Adrenal gland (tissue), 12 donors: Measurements from ENCODE around the gene OTOP1. TPM values are rescaled to one million over a fixed set of nuclear protein-coding genes. Genes with fewer than 3 reads are reported as not detected.
A peak's percentile ranks its signal among the peaks of the same experiment; 100 is the strongest.

ENCODE experiments used
- DNase-seq, 7 donors: peaks; one replicate each; pipeline ENCODE4 v3.0.0-alpha.2; 2019 to 2020
- H3K27ac ChIP-seq, 5 donors: fragments of 200-600 bp; sonication (generic) in 4 of 5; 1 replicate in 3 of 5; 2 replicates in 2 of 5; pipeline versions ENCODE4 v1.5.1 to v1.8.0; 2016 to 2020; ENCODE audit warnings: mild to moderate bottlenecking in 1 of 5
- H3K27me3 ChIP-seq: fragments of 200-600 bp; 2 replicates; pipeline ENCODE4 v1.8.0; 2021
- H3K36me3 ChIP-seq, 2 donors: fragments of 200-600 bp; replicated peaks in 1 of 2; 1 replicate in 1 of 2; 2 replicates in 1 of 2; pipeline versions ENCODE4 v1.5.1 to v1.8.0; 2018 to 2022
- H3K4me1 ChIP-seq, 2 donors: fragments of 200-600 bp; replicated peaks in 1 of 2; 1 replicate in 1 of 2; 2 replicates in 1 of 2; pipeline versions ENCODE4 v1.5.1 to v1.8.0; 2018 to 2021
- H3K4me3 ChIP-seq, 4 donors: fragments of 200-600 bp; sonication (generic) in 3 of 4; one replicate each; pipeline ENCODE4 v1.5.1; 2016 to 2018
- H3K9me3 ChIP-seq, 3 donors: fragments of 200-600 bp; sonication (generic) in 1 of 3; replicated peaks in 1 of 3; 1 replicate in 2 of 3; 2 replicates in 1 of 3; pipeline versions ENCODE4 v1.5.1 to v1.8.0; 2016 to 2021
- POLR2A ChIP-seq, 2 donors: fragments of 450-650 bp; IDR thresholded peaks; one replicate each; pipeline ENCODE4 v1.6.1; 2017; ENCODE audit warnings: antibody characterized with exemption in 2 of 2, mild to moderate bottlenecking in 2 of 2, moderate library complexity in 1 of 2
- WGBS, 4 donors: extraction: QIAGEN DNeasy Blood & Tissue Kit in 2 of 4; methylation state at CpG; one replicate each; pipeline versions ENCODE4 v1.1.5 to v1.1.7; 2013 to 2017; 5-methylcytosine and 5-hydroxymethylcytosine counted together
- intact Hi-C, 2 donors: fragments of 100-400 bp; cut with DNase I; formaldehyde crosslinking; loops; one replicate each; pipeline versions ENCODE4 v1.14.1 to v1.15.0; 2022 to 2023
- polyA plus RNA-seq, 3 donors: library from polyadenylated mRNA; stranded (reverse); fragments of 200-250 nt in 2 of 3; fragments of 350-450 nt in 1 of 3; fragmentation: Illumina TruSeq in 1 of 3; extraction: RNeasy Lipid Tissue Mini Kit (QIAGEN cat#74804) in 1 of 3; gene quantifications; one replicate each; pipeline ENCODE4 v1.2.3, GENCODE V29; 2013 to 2014
- total RNA-seq, 9 donors: library from RNA; depleted of rRNA in 4 of 9; stranded (reverse); fragments of >200 nt in 4 of 9; fragments of 120-200 nt in 1 of 9; fragmentation: NEBNext Ultra II Directional in 1 of 9; extraction: Animal tissue kit (Norgen Biotek cat#: 25700) in 1 of 9; gene quantifications; one replicate each; pipeline versions ENCODE4 v1.1.0 to v1.2.4, GENCODE V29; 2013 to 2023
- TF ChIP-seq, protein P1 (sequence below), 6 experiments: fragments of 450-650 bp in 4 of 6; fragments of 200-600 bp in 2 of 6; sonication (generic) in 1 of 6; IDR thresholded peaks; 1 replicate in 5 of 6; 2 replicates in 1 of 6; pipeline versions ENCODE4 v1.5.1 to v1.8.0; 2016 to 2021; ENCODE audit warnings: antibody characterized with exemption in 6 of 6, mild to moderate bottlenecking in 2 of 6, moderate library complexity in 1 of 6
- donor health status: healthy with polysubstance abuse.
- donor health status: Bipolar disorder and iron deficiency.
- donor health status: DM: yes; HTN: yes; CAD: no.
- donor health status: DM: no; HTN: no; CAD: no.
- donor health status: DM: no; HTN: no; CAD: no.
- donor health status: DM: yes; HTN: yes; CAD: no.

The OTOP1 gene
- total and polyA plus RNA-seq, 12 donors: not detected

DNA sequence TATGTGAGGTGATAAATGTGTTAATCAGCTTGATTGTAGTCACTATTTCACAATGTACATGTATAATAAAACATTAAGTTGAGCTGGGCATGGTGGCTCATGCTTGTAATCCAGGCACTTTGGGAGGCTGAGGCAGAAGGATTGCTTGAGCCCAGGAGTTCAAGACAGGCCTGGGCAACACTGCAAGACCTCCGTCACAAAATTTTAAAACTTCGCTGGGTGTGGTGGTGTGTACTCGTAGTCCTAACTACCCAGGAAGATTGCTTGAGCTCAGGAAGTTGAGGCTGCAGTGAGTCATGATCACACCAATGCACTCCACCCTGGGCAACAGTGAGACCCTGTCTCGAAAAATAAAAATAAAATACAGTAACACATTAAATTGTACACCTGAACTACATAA is 43.1 kb upstream of the OTOP1 start:
- Histone ChIP-seq H3K36me3 (peaks cover 0 to 26% of the 10 kb centered on the region in 2 donors), H3K9me3 (no peaks in the 10 kb centered on the region), H3K4me1 (no peaks in the 10 kb centered on the region), H3K4me3 (no peak overlapping the region), H3K27ac (no peak overlapping the region), H3K27me3 (no peaks in the 10 kb centered on the region)
- TF ChIP-seq POLR2A (IDR thresholded peaks at IDR 0.05): no peak
- TF ChIP-seq, protein P1, sequence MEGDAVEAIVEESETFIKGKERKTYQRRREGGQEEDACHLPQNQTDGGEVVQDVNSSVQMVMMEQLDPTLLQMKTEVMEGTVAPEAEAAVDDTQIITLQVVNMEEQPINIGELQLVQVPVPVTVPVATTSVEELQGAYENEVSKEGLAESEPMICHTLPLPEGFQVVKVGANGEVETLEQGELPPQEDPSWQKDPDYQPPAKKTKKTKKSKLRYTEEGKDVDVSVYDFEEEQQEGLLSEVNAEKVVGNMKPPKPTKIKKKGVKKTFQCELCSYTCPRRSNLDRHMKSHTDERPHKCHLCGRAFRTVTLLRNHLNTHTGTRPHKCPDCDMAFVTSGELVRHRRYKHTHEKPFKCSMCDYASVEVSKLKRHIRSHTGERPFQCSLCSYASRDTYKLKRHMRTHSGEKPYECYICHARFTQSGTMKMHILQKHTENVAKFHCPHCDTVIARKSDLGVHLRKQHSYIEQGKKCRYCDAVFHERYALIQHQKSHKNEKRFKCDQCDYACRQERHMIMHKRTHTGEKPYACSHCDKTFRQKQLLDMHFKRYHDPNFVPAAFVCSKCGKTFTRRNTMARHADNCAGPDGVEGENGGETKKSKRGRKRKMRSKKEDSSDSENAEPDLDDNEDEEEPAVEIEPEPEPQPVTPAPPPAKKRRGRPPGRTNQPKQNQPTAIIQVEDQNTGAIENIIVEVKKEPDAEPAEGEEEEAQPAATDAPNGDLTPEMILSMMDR (IDR thresholded peaks at IDR 0.05): no peak
- intact Hi-C loops: no loop called here
- 80 to 92% (median 83%) methylated on average over 4 of the region's 4 CpGs for WGBS, 4 donors
- DNase-seq: no peak

DNA sequence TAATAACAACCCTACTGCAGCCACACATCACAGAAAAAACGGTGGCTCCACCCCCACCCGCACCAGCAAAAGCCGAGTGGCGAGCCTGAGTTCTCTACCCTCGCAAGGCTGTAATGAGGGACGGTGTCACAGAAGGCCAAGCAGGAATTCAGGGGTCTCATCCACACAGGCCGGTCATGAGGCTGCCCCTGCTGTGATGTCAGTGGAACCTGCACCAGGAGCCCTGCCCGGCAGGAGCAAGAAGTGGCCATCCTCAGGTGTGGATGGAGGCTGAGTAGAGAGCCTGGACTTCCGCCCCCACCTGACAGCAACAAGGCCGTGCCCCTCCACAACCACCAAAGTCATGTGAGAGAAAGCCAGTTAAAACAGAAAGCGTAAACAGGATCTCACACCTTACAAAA is 42.6 kb upstream of the OTOP1 start:
- TF ChIP-seq, protein P1 (IDR thresholded peaks at IDR 0.05): no peak
- no peak for TF ChIP-seq POLR2A (IDR thresholded peaks at IDR 0.05)
- peaks cover 0 to 23% of the 10 kb centered on the region in 2 donors for H3K36me3 ChIP-seq
- H3K27ac ChIP-seq: no peak overlapping the region
- H3K4me1 ChIP-seq: no peaks in the 10 kb centered on the region
- DNase-seq: no peak
- WGBS, 4 donors: 89 to 93% (median 92%) methylated on average over 10 to 11 of the region's 11 CpGs
- no peaks in the 10 kb centered on the region for H3K27me3 ChIP-seq
- no peak overlapping the region for H3K4me3 ChIP-seq
- intact Hi-C loops: no loop called here
- no peaks in the 10 kb centered on the region for H3K9me3 ChIP-seq

DNA sequence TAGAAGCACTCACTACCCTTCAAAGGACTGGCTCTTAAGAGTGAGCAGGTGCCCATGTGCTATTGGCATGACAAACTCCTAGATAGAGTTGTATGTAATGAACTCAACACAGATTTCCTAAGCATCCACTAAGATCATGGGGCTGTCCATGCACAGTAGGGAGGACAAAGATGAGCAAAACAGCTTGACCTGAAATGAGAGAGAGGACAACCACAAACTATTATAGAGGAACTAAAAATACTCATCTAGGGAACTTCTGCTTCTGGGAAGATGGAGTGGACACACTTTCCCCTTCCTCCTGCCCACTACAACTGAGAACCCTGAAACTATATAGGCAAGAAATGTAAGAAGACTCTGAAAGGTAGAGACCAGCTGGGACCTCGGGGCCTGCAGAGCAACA is 42.0 kb upstream of the OTOP1 start:
- DNase-seq: no peak
- WGBS, 4 donors: 79 to 92% (median 87%) methylated on average over 1 of the region's 1 CpG
- Histone ChIP-seq H3K4me1 (no peaks in the 10 kb centered on the region), H3K36me3 (peaks cover 0 to 18% of the 10 kb centered on the region in 2 donors), H3K4me3 (no peak overlapping the region), H3K27ac (no peak overlapping the region), H3K9me3 (no peaks in the 10 kb centered on the region), H3K27me3 (no peaks in the 10 kb centered on the region)
- TF ChIP-seq, protein P1 (IDR thresholded peaks at IDR 0.05): no peak
- no peak for TF ChIP-seq POLR2A (IDR thresholded peaks at IDR 0.05)
- intact Hi-C loops: no loop called here

DNA sequence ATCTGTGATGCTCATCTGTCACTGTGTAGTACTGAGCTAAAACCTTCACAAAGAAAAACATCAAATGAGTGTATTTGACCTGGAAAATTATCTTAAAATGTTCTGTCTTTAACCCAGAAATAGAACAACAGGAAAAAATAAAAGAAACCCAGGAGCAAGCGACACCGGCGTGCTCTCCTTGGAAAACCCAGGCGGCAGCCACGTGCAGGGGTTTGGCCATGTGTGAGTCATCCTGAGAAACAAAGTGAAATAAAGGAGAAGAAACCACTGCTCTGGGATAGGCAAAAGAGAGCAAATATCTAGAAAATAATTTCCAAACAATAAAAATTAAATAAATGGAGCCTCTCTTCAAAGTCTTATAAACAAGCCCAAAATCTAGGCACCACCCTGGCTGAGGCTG is 41.3 kb upstream of the OTOP1 start:
- H3K36me3 ChIP-seq: peaks cover 0 to 10% of the 10 kb centered on the region in 2 donors
- peak overlapping the region in 1 of 5 donors; percentile 17 for H3K27ac ChIP-seq
- no peaks in the 10 kb centered on the region for H3K27me3 ChIP-seq
- TF ChIP-seq POLR2A (IDR thresholded peaks at IDR 0.05): no peak
- no peaks in the 10 kb centered on the region for H3K4me1 ChIP-seq
- H3K4me3 ChIP-seq: no peak overlapping the region
- peak; percentile 30 to 72 (median 60) for DNase-seq
- intact Hi-C loops: no loop called here
- H3K9me3 ChIP-seq: no peaks in the 10 kb centered on the region
- 24 to 50% (median 42%) methylated on average over 5 of the region's 5 CpGs for WGBS, 4 donors

DNA sequence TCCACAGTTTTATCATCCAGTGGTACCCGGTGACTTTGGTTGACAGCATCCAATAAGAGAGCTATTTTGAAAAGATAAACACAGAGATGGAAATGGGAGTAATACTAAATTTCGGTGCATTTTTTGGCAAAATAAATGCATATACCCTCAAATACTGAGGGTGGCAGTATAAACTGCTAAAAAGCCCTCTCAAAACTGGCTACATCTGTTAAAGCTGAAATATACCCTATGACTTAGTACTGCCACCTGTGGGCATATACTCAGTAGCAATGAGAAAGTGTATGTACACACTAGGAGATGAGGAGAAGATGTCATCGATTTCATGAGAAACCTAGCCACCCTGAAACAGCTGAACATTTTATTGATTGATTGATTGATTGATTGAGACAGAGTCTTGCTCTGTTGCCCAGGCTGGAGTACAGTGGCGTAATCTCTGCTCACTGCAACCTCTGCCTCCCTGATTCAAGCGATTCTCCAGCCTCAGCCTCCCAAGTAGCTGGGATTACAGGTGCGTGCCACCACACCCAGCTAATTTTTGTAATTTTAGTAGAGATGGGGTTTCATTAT is 33.5 kb upstream of the OTOP1 start:
- intact Hi-C loops: no loop called here
- H3K27me3 ChIP-seq: no peaks in the 10 kb centered on the region
- no peaks in the 10 kb centered on the region for H3K36me3 ChIP-seq
- no peaks in the 10 kb centered on the region for H3K4me1 ChIP-seq
- H3K9me3 ChIP-seq: no peaks in the 10 kb centered on the region
- DNase-seq: no peak
- WGBS, 4 donors: 52 to 69% (median 62%) methylated on average over 6 of the region's 6 CpGs
- no peak overlapping the region for H3K27ac ChIP-seq
- TF ChIP-seq POLR2A (IDR thresholded peaks at IDR 0.05): no peak
- TF ChIP-seq, protein P1 (IDR thresholded peaks at IDR 0.05): peak in 4 of 6 experiments; percentile 34 to 43 (median 38)
- no peak overlapping the region for H3K4me3 ChIP-seq
